SK-N-SH treated with all-trans-retinoic acid at 6 μM for 48 hours (cell line): ENCODE results near the gene FUT7.
A peak's percentile ranks its signal among the peaks of the same experiment; 100 is the strongest.
"Not testable (repeated sequence)": the region's sequence is repeated elsewhere in the genome, so short reads cannot be mapped to it uniquely, and the experiment has no call there.

Experiments
- ATAC-seq: fragments of 200-7000 bp; cut with Tn5 transposase; 3 replicates; pipeline ENCODE4 v1.9.1; 2020; ENCODE audit warnings: mild to moderate bottlenecking, moderate library complexity
- ARNTL ChIP-seq: fragments of 450-650 bp; formaldehyde crosslinking; IDR thresholded peaks from 2 replicates; pipeline ENCODE4 v1.5.0; 2020; ENCODE audit warnings: low read depth, mild to moderate bottlenecking, moderate library complexity, borderline replicate concordance
- BACH2 ChIP-seq: fragments of 250-450 bp; sonication (Bioruptor Pico); IDR thresholded peaks from 2 replicates; pipeline ENCODE4 v1.9.0; 2021; ENCODE audit warnings: mild to moderate bottlenecking, borderline replicate concordance
- CSDC2 ChIP-seq: fragments of 250-450 bp; sonication (Bioruptor Pico); IDR thresholded peaks from 2 replicates; pipeline ENCODE4 v1.5.0; 2020; ENCODE audit warnings: mild to moderate bottlenecking, moderate library complexity
- CSRNP3 ChIP-seq: fragments of 250-450 bp; sonication (Bioruptor Pico); IDR thresholded peaks from 2 replicates; pipeline ENCODE4 v1.5.1; 2021; ENCODE audit warnings: mild to moderate bottlenecking, moderate library complexity
- ESRRG ChIP-seq: fragments of 250-450 bp; sonication (Bioruptor Pico); IDR thresholded peaks from 2 replicates; pipeline ENCODE4 v1.6.1; 2021; ENCODE audit warnings: mild to moderate bottlenecking
- GLIS3 ChIP-seq: fragments of 250-450 bp; sonication (Bioruptor Pico); IDR thresholded peaks from 2 replicates; pipeline ENCODE4 v1.5.0; 2020; ENCODE audit warnings: mild to moderate bottlenecking, moderate library complexity
- ISL1 ChIP-seq: fragments of 250-450 bp; sonication (Bioruptor Pico); IDR thresholded peaks from 2 replicates; pipeline ENCODE4 v2.1.2; 2022; ENCODE audit warnings: mild to moderate bottlenecking, moderate library complexity
- PATZ1 ChIP-seq: fragments of 250-450 bp; sonication (Bioruptor Pico); IDR thresholded peaks from 2 replicates; pipeline ENCODE4 v1.8.0; 2020; ENCODE audit warnings: mild to moderate bottlenecking, moderate library complexity, borderline replicate concordance
- POU6F1 ChIP-seq: fragments of 250-450 bp; sonication (Bioruptor Pico); IDR thresholded peaks from 2 replicates; pipeline ENCODE4 v1.8.0; 2021; ENCODE audit warnings: low read depth, mild to moderate bottlenecking, moderate library complexity, borderline replicate concordance
- PPARA ChIP-seq: fragments of 250-450 bp; sonication (Bioruptor Pico); IDR thresholded peaks from 2 replicates; pipeline ENCODE4 v1.5.0; 2020; ENCODE audit warnings: mild to moderate bottlenecking, borderline replicate concordance
- RARB ChIP-seq: fragments of 250-450 bp; sonication (Bioruptor Pico); IDR thresholded peaks from 2 replicates; pipeline ENCODE4 v1.8.0; 2021; ENCODE audit warnings: mild to moderate bottlenecking, moderate library complexity
- TCF4 ChIP-seq: fragments of 250-450 bp; sonication (Bioruptor Pico); IDR thresholded peaks from 2 replicates; pipeline ENCODE4 v1.8.0; 2021; ENCODE audit warnings: mild to moderate bottlenecking, moderate library complexity, borderline replicate concordance
- TOX ChIP-seq: fragments of 250-450 bp; sonication (Bioruptor Pico); IDR thresholded peaks from 2 replicates; pipeline ENCODE4 v1.8.0; 2021; ENCODE audit warnings: mild to moderate bottlenecking, moderate library complexity, borderline replicate concordance
- ZC3H10 ChIP-seq: fragments of 250-450 bp; sonication (Bioruptor Pico); IDR thresholded peaks from 2 replicates; pipeline ENCODE4 v1.5.1; 2021; ENCODE audit warnings: mild to moderate bottlenecking, moderate library complexity
- ZFP3 ChIP-seq: fragments of 250-450 bp; sonication (Bioruptor Pico); IDR thresholded peaks from 2 replicates; pipeline ENCODE4 v1.5.0; 2020; ENCODE audit warnings: mild to moderate bottlenecking, moderate library complexity
- ZFP30 ChIP-seq: fragments of 450-650 bp; formaldehyde crosslinking; IDR thresholded peaks from 2 replicates; pipeline ENCODE4 v1.5.0; 2022; ENCODE audit warnings: mild to moderate bottlenecking, moderate library complexity
- ZNF565 ChIP-seq: fragments of 450-650 bp; formaldehyde crosslinking; conservative IDR thresholded peaks from 2 replicates; pipeline ENCODE4 v1.5.0; 2020; ENCODE audit warnings: low read depth, mild to moderate bottlenecking, moderate library complexity
- ZNF70 ChIP-seq: fragments of 450-650 bp; formaldehyde crosslinking; IDR thresholded peaks from 2 replicates; pipeline ENCODE4 v1.5.0; 2020; ENCODE audit warnings: mild to moderate bottlenecking, moderate library complexity
- ZNF8 ChIP-seq: fragments of 450-650 bp; formaldehyde crosslinking; IDR thresholded peaks from 2 replicates; pipeline ENCODE4 v1.5.0; 2020; ENCODE audit warnings: mild to moderate bottlenecking, moderate library complexity
- TF ChIP-seq, protein P1 (sequence below): fragments of 250-450 bp; sonication (Bioruptor Pico); IDR thresholded peaks from 2 replicates; pipeline ENCODE4 v1.5.0; 2020; ENCODE audit warnings: mild to moderate bottlenecking, moderate library complexity
- TF ChIP-seq, protein P2 (sequence below): fragments of 250-450 bp; sonication (Bioruptor Pico); IDR thresholded peaks from 2 replicates; pipeline ENCODE4 v1.5.1; 2020; ENCODE audit warnings: low read depth, mild to moderate bottlenecking, moderate library complexity

The FUT7 gene

DNA sequence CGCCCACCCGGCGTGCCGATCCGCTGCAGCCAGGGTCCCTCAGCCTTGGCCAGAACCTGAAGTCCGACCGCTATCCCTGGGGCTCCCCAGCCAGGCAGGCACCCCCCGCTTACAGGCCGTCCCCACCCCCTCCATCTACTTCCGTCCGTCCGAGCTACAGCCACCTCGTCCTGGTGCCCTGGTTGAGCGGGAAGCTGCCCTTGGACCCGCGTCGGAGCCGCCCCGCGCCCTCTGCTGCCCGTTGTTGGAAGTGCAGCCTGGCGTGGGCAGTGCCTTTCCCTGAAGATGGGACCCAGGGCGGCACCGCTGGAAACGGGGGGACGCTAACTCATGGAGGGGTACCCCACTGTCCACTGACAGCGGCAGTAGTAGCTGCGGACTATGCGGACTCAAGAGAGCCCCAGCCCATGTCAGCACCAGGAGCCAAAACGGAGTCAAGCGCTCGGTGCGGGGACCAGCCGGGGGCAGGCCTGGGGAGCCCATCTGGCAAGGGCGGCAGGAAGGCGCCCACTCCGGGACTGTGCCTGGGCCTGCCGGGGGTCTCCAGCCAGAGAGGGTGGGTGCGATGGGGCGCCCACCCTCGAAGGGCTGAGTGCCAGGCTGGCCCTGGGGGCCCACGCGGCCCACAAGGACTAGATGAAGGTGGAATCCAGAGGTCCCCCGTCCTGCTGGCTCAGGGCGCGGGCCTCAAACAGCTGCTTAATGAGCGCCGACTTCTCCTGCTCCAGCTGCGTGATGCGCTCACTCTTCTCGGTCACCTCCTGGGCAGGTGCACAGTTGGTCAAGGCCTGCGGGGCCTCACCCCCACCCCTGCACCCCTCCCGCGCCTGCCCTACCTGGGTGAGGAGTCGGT is 32.4 kb upstream of the FUT7 start:
- TF ChIP-seq ESRRG (CRISPR knock-in tag) (no peak), ZNF8 (CRISPR knock-in tag) (no peak), ISL1 (CRISPR knock-in tag) (no peak), PPARA (no peak), BACH2 (CRISPR knock-in tag) (no peak), ZC3H10 (CRISPR knock-in tag) (no peak), ARNTL (CRISPR knock-in tag) (no peak), POU6F1 (CRISPR knock-in tag) (no peak), TOX (CRISPR knock-in tag) (no peak), ZNF70 (no peak), TCF4 (CRISPR knock-in tag) (no peak), CSDC2 (no peak), ZFP30 (CRISPR knock-in tag) (no peak), ZNF565 (CRISPR knock-in tag) (no peak), ZFP3 (CRISPR knock-in tag) (no peak)
- TF ChIP-seq, protein P1, sequence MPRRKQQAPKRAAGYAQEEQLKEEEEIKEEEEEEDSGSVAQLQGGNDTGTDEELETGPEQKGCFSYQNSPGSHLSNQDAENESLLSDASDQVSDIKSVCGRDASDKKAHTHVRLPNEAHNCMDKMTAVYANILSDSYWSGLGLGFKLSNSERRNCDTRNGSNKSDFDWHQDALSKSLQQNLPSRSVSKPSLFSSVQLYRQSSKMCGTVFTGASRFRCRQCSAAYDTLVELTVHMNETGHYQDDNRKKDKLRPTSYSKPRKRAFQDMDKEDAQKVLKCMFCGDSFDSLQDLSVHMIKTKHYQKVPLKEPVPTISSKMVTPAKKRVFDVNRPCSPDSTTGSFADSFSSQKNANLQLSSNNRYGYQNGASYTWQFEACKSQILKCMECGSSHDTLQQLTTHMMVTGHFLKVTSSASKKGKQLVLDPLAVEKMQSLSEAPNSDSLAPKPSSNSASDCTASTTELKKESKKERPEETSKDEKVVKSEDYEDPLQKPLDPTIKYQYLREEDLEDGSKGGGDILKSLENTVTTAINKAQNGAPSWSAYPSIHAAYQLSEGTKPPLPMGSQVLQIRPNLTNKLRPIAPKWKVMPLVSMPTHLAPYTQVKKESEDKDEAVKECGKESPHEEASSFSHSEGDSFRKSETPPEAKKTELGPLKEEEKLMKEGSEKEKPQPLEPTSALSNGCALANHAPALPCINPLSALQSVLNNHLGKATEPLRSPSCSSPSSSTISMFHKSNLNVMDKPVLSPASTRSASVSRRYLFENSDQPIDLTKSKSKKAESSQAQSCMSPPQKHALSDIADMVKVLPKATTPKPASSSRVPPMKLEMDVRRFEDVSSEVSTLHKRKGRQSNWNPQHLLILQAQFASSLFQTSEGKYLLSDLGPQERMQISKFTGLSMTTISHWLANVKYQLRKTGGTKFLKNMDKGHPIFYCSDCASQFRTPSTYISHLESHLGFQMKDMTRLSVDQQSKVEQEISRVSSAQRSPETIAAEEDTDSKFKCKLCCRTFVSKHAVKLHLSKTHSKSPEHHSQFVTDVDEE (CRISPR knock-in tag) = no peak
- TF ChIP-seq, all 23 proteins: peak for 0

DNA sequence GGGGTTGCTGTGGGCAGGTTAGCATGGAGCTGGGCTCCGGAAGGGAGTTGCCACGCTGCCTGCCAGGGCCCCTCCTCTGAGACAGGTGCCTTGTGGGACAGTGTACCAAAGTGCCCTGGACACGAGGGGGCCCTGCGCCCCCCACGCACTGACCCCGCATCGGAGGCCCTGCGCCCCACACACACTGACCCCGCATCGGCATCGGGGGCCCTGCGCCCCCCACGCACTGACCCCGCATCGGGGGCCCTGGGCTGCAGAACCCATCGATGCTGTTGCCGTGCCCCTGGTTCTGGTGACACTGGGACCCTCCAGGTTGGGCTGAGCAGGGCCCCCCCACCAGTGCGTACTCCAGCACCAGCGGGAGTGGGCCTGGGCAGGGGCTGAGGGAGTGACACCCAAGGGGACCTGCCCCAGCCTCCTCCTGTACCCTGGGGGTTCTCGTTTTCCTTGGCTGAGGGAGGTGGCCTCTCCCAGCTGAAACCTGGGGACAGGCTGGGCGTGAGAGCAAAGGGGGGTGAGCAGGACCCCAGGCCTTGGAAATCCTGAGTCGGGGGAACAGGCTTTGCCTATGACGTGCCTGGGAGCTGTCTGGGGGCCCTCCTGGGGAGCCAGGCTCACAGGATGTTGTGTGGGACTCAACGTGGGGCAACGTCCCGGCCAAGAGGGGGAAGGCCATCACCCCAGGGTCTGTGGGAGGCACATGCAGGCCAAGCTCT is 31.6 kb upstream of the FUT7 start:
- TF ChIP-seq GLIS3 (CRISPR knock-in tag) = no peak
- TF ChIP-seq ZC3H10 (CRISPR knock-in tag) = no peak
- no peak for TF ChIP-seq CSDC2
- no peak for TF ChIP-seq PATZ1
- no peak for TF ChIP-seq ISL1 (CRISPR knock-in tag)
- no peak for TF ChIP-seq ZNF565 (CRISPR knock-in tag)
- TF ChIP-seq, all 23 proteins: peak for 0
- ATAC-seq = no peak; the same call in 2 of the 3 replicates

More for the DNA sequence above, 32.4 kb upstream of the FUT7 start:
- peak; percentile 84 for ATAC-seq

DNA sequence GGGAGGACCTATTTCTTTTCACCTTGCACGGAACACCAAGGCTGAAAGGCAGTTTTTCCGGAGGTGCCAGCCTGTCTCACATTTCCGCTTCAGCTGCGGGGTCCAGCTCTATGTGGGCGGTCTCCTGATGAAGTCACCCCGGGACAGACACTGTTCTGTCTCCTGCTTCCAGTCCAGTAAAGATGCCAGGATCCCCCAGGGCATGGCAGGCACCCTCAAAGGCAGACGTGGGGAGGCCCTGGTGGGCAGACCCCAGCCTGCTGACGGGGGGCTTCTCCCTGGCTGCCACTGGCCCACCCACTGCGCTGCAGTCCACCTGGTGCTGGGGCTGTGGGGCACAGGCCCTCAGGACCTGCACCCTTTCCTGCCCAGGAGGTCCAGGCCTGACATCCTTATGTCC is 30.9 kb upstream of the FUT7 start:
- not testable (repeated sequence) for ATAC-seq

- ATAC-seq = no peak
- TF ChIP-seq ZFP3 (CRISPR knock-in tag) (no peak), ARNTL (CRISPR knock-in tag) (no peak), ZNF8 (CRISPR knock-in tag) (no peak), ESRRG (CRISPR knock-in tag) (no peak), TOX (CRISPR knock-in tag) (no peak), ZNF565 (CRISPR knock-in tag) (no peak), CSRNP3 (CRISPR knock-in tag) (no peak), CSDC2 (no peak), BACH2 (CRISPR knock-in tag) (no peak), TCF4 (CRISPR knock-in tag) (no peak), RARB (CRISPR knock-in tag) (no peak), GLIS3 (CRISPR knock-in tag) (no peak), ZFP30 (CRISPR knock-in tag) (no peak), PPARA (no peak)
- TF ChIP-seq, protein P2, sequence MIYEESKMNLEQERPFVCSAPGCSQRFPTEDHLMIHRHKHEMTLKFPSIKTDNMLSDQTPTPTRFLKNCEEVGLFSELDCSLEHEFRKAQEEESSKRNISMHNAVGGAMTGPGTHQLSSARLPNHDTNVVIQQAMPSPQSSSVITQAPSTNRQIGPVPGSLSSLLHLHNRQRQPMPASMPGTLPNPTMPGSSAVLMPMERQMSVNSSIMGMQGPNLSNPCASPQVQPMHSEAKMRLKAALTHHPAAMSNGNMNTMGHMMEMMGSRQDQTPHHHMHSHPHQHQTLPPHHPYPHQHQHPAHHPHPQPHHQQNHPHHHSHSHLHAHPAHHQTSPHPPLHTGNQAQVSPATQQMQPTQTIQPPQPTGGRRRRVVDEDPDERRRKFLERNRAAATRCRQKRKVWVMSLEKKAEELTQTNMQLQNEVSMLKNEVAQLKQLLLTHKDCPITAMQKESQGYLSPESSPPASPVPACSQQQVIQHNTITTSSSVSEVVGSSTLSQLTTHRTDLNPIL = no peak
- TF ChIP-seq, protein P1 (CRISPR knock-in tag) = no peak
These were observed 30.5 kb upstream of the FUT7 start for GRCh38 chr9:137062384-137062783.
